OCI-M1 (cell line): Measurements from ENCODE around the gene PAPOLG.
A peak's percentile ranks its signal among the peaks of the same experiment; 100 is the strongest.

Experiments used
- DNase-seq: peaks from one replicate; lab custom pipeline; 2025; lab: John Stamatoyannopoulos, UW

PAPOLG gene

GRCh38 chr2:60756097-60757087 lies at the start of gene PAPOLG:
PAPOLG (plus strand) TSS chr2:60756268; CDS start chr2:60756479, 211 bp downstream.
- DNase-seq: peak; percentile 97

- peak; percentile 74 for DNase-seq
These were observed 48.2 kb upstream of the PAPOLG start for GRCh38 chr2:60707750-60708371.

GRCh38 chr2:60708630-60709320 lies 47.3 kb upstream of the PAPOLG start:
- DNase-seq: no peak

GRCh38 chr2:60710707-60711106 lies 45.4 kb upstream of the PAPOLG start:
- DNase-seq: peak; percentile 5

GRCh38 chr2:60715561-60715960 lies 40.5 kb upstream of the PAPOLG start:
- DNase-seq: no peak

DNA sequence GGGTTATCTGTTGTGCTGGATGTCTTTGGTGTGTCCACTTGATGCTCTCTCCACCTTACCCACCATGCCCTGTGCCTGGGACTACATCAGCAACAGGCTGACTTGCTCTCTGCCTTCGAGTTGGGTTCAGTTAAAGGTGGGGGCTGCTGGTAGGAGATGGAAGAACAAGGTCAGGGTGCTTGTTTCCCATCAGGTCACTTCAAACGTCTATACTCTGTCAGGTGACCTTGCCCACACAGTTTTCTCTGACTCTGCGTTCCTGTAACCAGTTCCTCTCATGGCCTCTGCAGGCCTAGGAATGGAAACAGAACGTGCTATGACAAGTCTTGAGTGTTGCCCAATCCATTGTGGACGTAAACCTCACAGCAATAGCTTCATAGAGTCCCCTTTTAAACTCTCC lies 38.4 kb upstream of the PAPOLG start:
- no peak for DNase-seq

DNA sequence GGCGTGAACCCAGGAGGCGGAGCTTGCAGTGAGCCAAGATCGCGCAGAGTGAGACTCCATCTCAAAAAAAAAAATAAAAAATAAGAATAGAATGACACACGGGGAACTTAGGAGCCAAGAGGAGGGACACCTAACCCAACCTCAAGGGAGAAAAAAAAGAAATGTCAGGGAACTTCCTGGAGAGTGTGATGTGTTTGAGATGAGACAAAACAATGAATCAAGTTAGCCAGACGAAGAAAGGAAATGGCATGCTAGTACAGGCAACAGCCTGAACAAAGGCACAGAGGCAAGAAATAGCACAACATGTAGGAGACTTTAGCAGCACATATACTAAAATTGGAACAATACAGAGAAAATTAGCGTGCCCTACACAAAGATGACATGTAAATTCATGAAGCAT lies 36.7 kb upstream of the PAPOLG start:
- DNase-seq: no peak

GRCh38 chr2:60725466-60725865 lies 30.6 kb upstream of the PAPOLG start:
- DNase-seq: no peak

DNA sequence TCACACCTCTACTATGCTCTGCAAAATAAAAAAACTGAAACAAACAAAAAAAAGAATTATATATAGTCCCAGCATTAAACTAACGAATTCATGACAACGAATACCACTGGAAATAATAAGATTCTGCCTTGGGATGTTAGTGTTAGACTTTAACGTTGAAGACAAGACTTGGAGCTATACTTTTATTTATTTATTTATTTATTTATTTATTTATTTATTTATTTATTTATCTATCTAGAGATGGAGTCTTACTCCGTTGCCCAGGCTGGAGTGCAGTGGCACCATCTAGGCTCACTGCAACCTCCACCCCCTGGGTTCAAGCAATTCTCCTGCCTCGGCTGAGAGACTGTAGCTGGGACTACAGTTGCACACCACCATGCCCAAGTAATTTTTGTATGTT lies 27.2 kb upstream of the PAPOLG start:
- no peak for DNase-seq

GRCh38 chr2:60735496-60736250 lies 20.4 kb upstream of the PAPOLG start:
- peak; percentile 5 for DNase-seq

GRCh38 chr2:60738679-60739078 lies 17.4 kb upstream of the PAPOLG start:
- DNase-seq: no peak

GRCh38 chr2:60739156-60739555 lies 16.9 kb upstream of the PAPOLG start:
- DNase-seq: peak; percentile 32

DNA sequence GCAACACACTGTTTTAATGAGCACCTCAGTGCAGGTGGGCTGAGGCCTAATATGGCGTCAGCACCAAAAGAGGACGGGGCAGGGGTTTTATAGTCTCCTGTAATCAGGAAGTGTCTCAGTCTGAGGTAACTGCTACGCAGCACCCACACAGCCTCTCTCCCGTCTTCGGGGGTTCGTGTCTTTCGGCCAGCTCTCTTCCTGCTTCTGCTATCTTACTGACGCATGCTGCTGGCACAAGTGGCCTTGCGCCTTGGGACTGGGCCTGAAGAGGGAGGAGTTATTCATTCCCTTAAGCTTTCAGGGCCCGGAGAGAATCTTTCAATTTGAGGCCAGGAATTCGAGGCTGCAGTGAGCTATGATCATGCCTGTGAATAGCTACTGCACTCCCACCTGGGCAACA lies 14.5 kb upstream of the PAPOLG start:
- DNase-seq: no peak

- no peak for DNase-seq
These were observed 13.6 kb upstream of the PAPOLG start for GRCh38 chr2:60742419-60742818.

DNA sequence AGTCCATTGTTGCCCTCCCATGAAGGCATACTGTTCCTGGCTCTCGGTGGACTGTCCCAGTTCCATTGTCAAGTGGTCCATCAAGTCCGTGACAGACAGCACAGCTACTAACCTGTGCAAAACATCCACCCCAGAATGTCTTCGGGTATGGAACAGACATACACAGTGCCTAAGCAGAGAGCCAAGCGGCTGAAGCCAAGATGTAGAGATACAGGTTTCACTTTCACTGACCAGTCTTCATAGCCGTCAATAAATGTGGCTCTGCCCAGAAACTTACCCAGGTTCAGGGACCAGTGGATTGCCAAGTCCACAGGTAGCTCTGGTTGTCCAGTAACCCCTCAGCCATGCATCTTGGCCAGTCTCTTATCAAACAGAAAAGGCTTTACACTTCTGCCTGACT lies 10.7 kb upstream of the PAPOLG start:
- no peak for DNase-seq

DNA sequence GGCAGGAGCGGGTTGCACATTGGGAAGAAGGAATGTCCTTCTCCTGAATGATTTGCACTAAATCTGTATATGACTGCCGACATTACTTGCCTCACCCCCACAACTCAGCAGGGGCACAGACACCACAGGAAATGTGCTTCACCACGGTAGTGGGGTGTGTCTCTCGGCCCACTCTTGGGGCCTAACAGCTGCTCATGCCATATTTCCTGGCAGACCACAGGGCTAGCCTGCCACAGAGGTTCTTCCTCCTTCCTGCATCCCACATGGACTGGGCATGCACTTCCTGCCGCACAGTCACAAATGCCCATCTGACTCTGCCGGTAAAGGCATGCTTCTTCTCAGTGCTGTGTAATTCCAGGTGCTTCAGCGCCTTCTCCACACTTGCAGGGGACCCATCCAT lies 10.3 kb upstream of the PAPOLG start:
- DNase-seq: no peak

DNA sequence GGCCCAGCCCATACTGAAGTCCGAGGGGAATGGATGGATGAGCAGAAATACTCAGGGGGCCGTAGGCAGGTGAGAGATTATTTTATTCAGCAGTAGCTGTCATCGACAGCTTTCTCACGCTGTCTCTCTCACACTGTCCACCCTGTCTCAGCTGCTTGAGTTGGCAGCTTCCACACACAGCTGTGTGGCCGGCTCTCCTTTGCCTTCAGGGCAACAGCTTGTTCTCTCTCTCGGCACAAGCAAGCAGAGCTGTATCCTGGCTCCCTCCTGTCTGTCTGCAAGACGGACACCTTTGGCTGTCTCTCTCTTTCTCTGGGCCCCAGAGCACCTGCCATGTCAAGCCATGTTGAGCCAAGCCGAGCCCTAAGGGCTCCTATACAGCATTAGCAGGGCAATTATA lies 9.8 kb upstream of the PAPOLG start:
- no peak for DNase-seq

DNA sequence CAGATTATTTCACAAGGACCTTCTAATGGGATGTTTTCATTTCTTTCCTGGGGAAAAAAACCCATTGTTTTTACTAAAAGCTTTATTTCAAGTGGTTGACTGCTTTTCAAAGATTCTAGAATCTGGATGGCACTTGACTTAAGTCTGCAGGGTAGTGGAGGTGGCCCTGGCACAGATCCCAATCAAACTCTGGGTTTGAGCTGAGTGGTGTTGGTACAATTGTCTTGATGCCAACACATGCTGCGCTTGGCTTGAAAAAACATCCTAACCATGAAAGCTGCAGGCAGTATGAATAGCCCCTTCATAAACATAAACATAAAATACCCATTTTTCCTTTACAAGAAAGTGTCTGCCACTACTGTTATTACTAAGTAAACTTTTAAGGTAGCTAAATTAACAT lies 3.6 kb downstream of the PAPOLG start:
- DNase-seq: no peak

DNA sequence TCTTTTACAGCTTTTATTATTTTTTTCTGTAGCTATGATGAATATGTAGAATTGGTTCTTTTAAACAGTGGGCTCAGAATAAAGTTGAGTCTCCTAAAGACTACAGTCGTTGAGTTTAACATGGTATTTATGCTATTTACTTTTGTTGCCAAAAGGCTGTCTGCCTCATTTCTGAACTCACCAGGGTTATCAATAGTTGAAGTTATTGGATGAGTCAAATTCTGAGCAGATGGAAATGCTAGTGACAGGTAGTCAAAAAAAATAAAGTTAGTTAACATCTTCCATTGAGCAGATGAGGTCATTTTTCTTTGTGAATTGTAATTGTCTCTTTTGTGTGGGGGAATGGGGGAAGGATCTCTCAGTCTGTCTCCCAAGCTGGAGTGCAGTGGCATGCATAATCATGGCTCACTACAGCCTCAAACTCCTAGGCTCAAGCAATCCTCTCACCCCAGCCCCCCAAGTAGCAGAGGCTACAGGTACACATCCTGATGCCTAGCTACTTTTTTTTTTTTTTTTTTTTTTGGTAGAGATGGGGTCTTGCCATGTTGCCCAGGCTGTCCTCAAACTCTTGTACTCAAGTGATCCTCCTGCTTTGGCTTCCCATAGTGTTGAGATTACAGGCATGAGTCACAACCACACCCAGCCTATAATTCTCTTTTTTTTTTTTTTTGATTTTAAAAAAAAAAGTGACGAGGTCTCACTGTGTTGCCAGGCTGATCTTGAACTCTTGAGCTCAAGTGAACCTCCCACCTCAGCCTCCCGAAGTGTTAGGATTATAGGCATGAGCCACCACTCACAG lies 8.9 kb downstream of the PAPOLG start:
- DNase-seq: no peak

GRCh38 chr2:60766283-60766682 lies 10.2 kb downstream of the PAPOLG start:
- DNase-seq: no peak

DNA sequence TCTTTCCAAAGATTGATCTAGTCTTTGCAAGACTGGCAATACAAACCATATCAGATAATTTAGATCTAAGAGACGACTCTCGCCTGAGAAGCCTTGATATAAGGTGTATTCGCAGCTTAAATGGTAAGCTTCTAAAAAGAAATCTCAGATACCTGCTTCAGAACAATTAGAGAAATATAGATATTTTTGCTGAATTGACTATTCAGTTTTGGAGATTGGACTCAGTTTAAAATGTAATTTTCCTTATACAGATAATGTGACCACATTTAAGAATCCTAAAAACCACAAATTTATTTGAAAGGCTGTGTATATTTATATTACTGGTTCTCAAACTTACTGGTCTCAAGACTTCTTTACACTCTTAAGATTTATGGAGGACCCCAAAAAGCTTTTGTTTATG lies 15.4 kb downstream of the PAPOLG start:
- no peak for DNase-seq
